ENCODE results near the gene MEIS2. TPM values are rescaled to one million over a fixed set of nuclear protein-coding genes. Genes with fewer than 3 reads are reported as not detected.
A peak's percentile ranks its signal among the peaks of the same experiment; 100 is the strongest.

MEIS2 gene
- total RNA-seq, 1 experiment from 2014 or later = 9.3 TPM

DNA sequence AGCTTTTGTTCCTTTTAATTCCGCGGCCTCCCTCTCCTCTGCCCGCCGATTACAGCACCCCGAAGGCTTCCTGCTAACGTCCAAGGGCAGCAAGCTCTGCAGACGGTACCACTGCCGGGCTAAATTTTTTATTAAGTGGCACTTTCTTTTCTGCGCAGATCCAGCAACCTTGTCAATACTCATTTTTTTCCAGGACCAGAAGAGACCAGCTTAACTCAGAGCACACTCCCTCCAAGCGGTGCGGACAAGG is 542 bp upstream of the MEIS2 start:
- intact Hi-C loops (cut with micrococcal nuclease; ENCODE audit: unreplicated experiment) = loop anchor here (5.0 to 10.0 kb wide), 4 partner anchors 74 to 1346 kb away; partner anchors contain the start of gene CDIN1
- H3K36me3 ChIP-seq (ENCODE audit: insufficient read depth, low read length, poor library complexity, severe bottlenecking) = no peaks in the 10 kb centered on the region
- ChIA-PET POLR2A (ENCODE audit: low non-redundant PET) (no interaction called here), CTCF (interaction anchor here (1.0 kb wide), 1 partner anchor 72 kb away, joined by 3 read pairs; no protein-coding TSS in a partner anchor)
- no peaks in the 10 kb centered on the region for H3K9me3 ChIP-seq (ENCODE audit: low read depth, low read length, poor library complexity, severe bottlenecking)
- H3K4me1 ChIP-seq (ENCODE audit: insufficient read depth, low read length, poor library complexity, severe bottlenecking) = peaks cover 8% of the 10 kb centered on the region
- DNase-seq (ENCODE audit: low spot score) = no peak
- H3K27ac ChIP-seq (ENCODE audit: low read depth, low read length, poor library complexity, severe bottlenecking) = peak overlapping the region; percentile 80
- H3K4me3 ChIP-seq (ENCODE audit: low read depth, low read length, poor library complexity, severe bottlenecking) = peak overlapping the region; percentile 67
- peaks cover 38% of the 10 kb centered on the region for H3K27me3 ChIP-seq (replicated peaks; ENCODE audit: insufficient read depth, low read depth, low read length, poor library complexity)
- BruUV-seq (replicated peaks) = no TSS peak
- no peak for TF ChIP-seq EZH2 (IDR thresholded peaks at IDR 0.05; ENCODE audit: borderline replicate concordance, low read depth, low read length, poor library complexity, severe bottlenecking)
- TF ChIP-seq, protein P1, sequence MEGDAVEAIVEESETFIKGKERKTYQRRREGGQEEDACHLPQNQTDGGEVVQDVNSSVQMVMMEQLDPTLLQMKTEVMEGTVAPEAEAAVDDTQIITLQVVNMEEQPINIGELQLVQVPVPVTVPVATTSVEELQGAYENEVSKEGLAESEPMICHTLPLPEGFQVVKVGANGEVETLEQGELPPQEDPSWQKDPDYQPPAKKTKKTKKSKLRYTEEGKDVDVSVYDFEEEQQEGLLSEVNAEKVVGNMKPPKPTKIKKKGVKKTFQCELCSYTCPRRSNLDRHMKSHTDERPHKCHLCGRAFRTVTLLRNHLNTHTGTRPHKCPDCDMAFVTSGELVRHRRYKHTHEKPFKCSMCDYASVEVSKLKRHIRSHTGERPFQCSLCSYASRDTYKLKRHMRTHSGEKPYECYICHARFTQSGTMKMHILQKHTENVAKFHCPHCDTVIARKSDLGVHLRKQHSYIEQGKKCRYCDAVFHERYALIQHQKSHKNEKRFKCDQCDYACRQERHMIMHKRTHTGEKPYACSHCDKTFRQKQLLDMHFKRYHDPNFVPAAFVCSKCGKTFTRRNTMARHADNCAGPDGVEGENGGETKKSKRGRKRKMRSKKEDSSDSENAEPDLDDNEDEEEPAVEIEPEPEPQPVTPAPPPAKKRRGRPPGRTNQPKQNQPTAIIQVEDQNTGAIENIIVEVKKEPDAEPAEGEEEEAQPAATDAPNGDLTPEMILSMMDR (conservative IDR thresholded peaks at IDR 0.05; ENCODE audit: low read depth, low read length) = no peak

DNA sequence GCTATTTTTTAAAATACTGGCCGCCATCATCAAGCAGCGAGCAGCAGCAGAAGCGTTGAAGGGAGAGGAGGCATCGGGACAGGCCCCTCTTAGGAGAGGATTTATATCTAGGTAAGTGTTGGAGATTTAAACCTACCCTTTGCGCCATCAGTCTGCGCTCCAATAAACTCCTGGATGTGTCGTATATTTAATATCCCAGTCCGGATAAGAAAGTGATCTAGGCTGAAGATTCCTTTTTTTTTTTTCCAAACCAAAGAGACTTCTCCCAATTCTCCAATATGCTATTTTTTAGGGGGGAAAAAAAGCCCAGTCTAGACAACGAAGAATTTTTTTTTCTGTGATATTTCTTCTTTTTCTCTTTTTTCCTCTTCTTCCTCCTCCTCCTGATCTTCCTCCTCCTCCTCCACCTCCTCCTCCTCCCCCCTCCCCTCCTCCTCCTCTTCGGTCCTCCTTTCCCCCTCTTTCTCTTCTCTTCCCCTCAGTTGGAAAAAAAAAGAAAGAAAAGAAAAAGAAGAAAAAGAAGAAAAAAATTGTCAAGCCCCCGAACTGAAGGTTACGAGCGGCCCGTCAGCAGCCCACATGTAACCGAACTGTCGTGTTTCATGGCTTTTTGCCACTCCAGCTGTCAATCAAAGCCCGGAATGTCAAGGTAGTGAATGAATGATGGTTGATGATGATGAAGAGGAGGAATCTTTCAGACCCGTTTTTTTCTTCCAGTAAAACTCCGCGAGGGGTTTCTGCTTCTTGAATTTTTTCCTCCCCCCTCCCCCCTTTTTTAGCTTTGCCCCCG is 835 bp downstream of the MEIS2 start:
- H3K4me3 ChIP-seq (ENCODE audit: low read depth, low read length, poor library complexity, severe bottlenecking) = peak overlapping the region; percentile 67
- peaks cover 8% of the 10 kb centered on the region for H3K4me1 ChIP-seq (ENCODE audit: insufficient read depth, low read length, poor library complexity, severe bottlenecking)
- intact Hi-C loops (cut with micrococcal nuclease; ENCODE audit: unreplicated experiment) = loop anchor here (5.0 to 10.0 kb wide), 4 partner anchors 72 to 1345 kb away; partner anchors contain the start of gene CDIN1
- peaks cover 24% of the 10 kb centered on the region for H3K27me3 ChIP-seq (replicated peaks; ENCODE audit: insufficient read depth, low read depth, low read length, poor library complexity)
- BruUV-seq (replicated peaks) = no TSS peak
- POLR2A ChIA-PET (ENCODE audit: low non-redundant PET) = no interaction called here
- peak overlapping the region; percentile 80 for H3K27ac ChIP-seq (ENCODE audit: low read depth, low read length, poor library complexity, severe bottlenecking)
- H3K36me3 ChIP-seq (ENCODE audit: insufficient read depth, low read length, poor library complexity, severe bottlenecking) = no peaks in the 10 kb centered on the region
- TF ChIP-seq, protein P1 (conservative IDR thresholded peaks at IDR 0.05; ENCODE audit: low read depth, low read length) = no peak
- no peak for TF ChIP-seq EZH2 (IDR thresholded peaks at IDR 0.05; ENCODE audit: borderline replicate concordance, low read depth, low read length, poor library complexity, severe bottlenecking)
- CTCF ChIA-PET = no interaction called here
- peak; percentile 36 for DNase-seq (ENCODE audit: low spot score)
- H3K9me3 ChIP-seq (ENCODE audit: low read depth, low read length, poor library complexity, severe bottlenecking) = no peaks in the 10 kb centered on the region

DNA sequence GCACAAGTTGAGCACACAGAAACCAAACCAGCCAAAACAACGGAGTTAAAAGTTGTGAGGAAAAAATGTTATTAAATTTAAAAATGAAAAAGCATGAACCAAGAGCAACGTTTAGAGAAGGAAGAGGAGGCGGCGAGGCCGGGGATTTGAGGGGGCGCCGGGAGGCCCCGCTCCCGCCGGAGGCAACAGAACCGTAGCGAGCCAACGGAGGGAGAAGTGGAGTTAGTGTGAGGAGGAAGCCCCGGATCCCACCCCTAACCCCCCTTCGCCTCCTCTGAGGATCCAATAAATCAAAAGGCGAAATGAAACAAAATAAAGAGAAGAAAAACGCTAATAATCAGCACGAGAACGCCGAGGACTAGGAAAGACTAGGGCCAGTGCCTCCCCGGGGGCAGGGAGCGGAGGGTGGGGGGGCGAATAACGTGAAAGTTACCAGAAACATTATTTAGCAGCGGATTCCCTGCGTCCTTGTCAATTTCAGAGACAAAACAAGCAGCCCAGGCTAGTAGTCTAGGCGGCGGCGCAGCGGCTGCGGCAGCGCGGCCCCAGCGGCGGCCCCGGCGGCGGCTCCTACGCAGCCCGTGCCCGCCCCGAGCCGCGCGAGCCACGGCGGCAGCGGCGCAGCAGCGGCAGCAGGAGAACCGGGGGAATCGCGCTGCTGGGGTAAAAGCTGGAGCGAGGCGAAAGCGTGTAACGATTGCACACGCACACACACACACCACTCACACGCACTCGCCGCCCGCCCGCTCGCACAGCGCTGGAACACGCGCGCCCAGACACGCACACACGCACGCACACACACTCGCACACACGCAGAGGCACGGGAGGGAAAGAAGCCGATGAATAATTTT is 1.7 kb downstream of the MEIS2 start:
- peaks cover 16% of the 10 kb centered on the region for H3K27me3 ChIP-seq (replicated peaks; ENCODE audit: insufficient read depth, low read depth, low read length, poor library complexity)
- H3K4me1 ChIP-seq (ENCODE audit: insufficient read depth, low read length, poor library complexity, severe bottlenecking) = peaks cover 8% of the 10 kb centered on the region
- no TSS peak for BruUV-seq (replicated peaks)
- CTCF ChIA-PET = no interaction called here
- peak overlapping the region; percentile 38 for H3K27ac ChIP-seq (ENCODE audit: low read depth, low read length, poor library complexity, severe bottlenecking)
- DNase-seq (ENCODE audit: low spot score) = peak; percentile 69
- H3K36me3 ChIP-seq (ENCODE audit: insufficient read depth, low read length, poor library complexity, severe bottlenecking) = no peaks in the 10 kb centered on the region
- TF ChIP-seq EZH2 (IDR thresholded peaks at IDR 0.05; ENCODE audit: borderline replicate concordance, low read depth, low read length, poor library complexity, severe bottlenecking) = no peak
- TF ChIP-seq, protein P1 (conservative IDR thresholded peaks at IDR 0.05; ENCODE audit: low read depth, low read length) = no peak
- POLR2A ChIA-PET (ENCODE audit: low non-redundant PET) = no interaction called here
- H3K4me3 ChIP-seq (ENCODE audit: low read depth, low read length, poor library complexity, severe bottlenecking) = peak overlapping the region; percentile 67
- intact Hi-C loops (cut with micrococcal nuclease; ENCODE audit: unreplicated experiment) = no loop called here
- no peaks in the 10 kb centered on the region for H3K9me3 ChIP-seq (ENCODE audit: low read depth, low read length, poor library complexity, severe bottlenecking)

Data from A673 (cell line).